Ascending aorta (tissue), 2 donors: ENCODE measurements around the gene FAM114A2. TPM values are rescaled to one million over a fixed set of nuclear protein-coding genes. Genes with fewer than 3 reads are reported as not detected.

Source experiments
- DNase-seq, 2 donors: peaks; one replicate each; pipeline ENCODE4 v3.0.0-alpha.2; 2019; ENCODE audit warnings: low spot score in 2 of 2
- H3K27ac ChIP-seq, 2 donors: fragments of 200-600 bp; sonication (generic); one replicate each; pipeline ENCODE4 v1.5.1; 2016 to 2017; ENCODE audit warnings: mild to moderate bottlenecking in 1 of 2
- H3K27me3 ChIP-seq: fragments of 200-600 bp; sonication (generic); one replicate; pipeline ENCODE4 v1.5.1; 2017
- H3K36me3 ChIP-seq, 2 donors: fragments of 200-600 bp; sonication (generic); one replicate each; pipeline ENCODE4 v1.5.1; 2016
- H3K4me1 ChIP-seq, 2 donors: fragments of 200-600 bp; sonication (generic); one replicate each; pipeline ENCODE4 v1.5.1; 2016 to 2017; ENCODE audit warnings: mild to moderate bottlenecking in 1 of 2
- H3K4me3 ChIP-seq, 2 donors: fragments of 200-600 bp; sonication (generic); one replicate each; pipeline ENCODE4 v1.5.1; 2016 to 2017; ENCODE audit warnings: mild to moderate bottlenecking in 1 of 2
- H3K9me3 ChIP-seq, 2 donors: fragments of 200-600 bp; sonication (generic); one replicate each; pipeline ENCODE4 v1.5.1; 2016
- CTCF ChIP-seq, 3 experiments: fragments of 200-600 bp in 2 of 3; fragments of 450-650 bp in 1 of 3; sonication (generic) in 2 of 3; IDR thresholded peaks; one replicate each; pipeline ENCODE4 v1.5.1; 2016 to 2019; ENCODE audit warnings: antibody characterized with exemption in 3 of 3, mild to moderate bottlenecking in 1 of 3, moderate library complexity in 1 of 3
- intact Hi-C: fragments of 100-400 bp; cut with DNase I; formaldehyde crosslinking; loops from one replicate; pipeline ENCODE4 v1.15.1; 2023
- total RNA-seq: library from RNA; depleted of rRNA; stranded (reverse); fragments of >200 nt; gene quantifications from one replicate; pipeline ENCODE4 v1.1.0, GENCODE V29; 2016

FAM114A2 gene
- total RNA-seq, 1 donor from 2014 or later: 7.2 TPM

- no peak overlapping the region for H3K4me3 ChIP-seq
- intact Hi-C loops: no loop called here
- no peaks in the 10 kb centered on the region for H3K9me3 ChIP-seq
- TF ChIP-seq CTCF (IDR thresholded peaks at IDR 0.05): no peak
- no peaks in the 10 kb centered on the region for H3K4me1 ChIP-seq
- H3K27me3 ChIP-seq: no peaks in the 10 kb centered on the region
- H3K27ac ChIP-seq: no peak overlapping the region
- no peak for DNase-seq
- H3K36me3 ChIP-seq: peaks cover 4 to 64% of the 10 kb centered on the region in 2 donors
Measured at GRCh38 chr5:153998768-153999167, 39.9 kb downstream of the FAM114A2 start.

- intact Hi-C loops: no loop called here
- Histone ChIP-seq H3K4me1 (no peaks in the 10 kb centered on the region), H3K36me3 (peaks cover 4 to 71% of the 10 kb centered on the region in 2 donors), H3K27me3 (no peaks in the 10 kb centered on the region), H3K4me3 (no peak overlapping the region), H3K9me3 (no peaks in the 10 kb centered on the region), H3K27ac (no peak overlapping the region)
- DNase-seq: no peak
- TF ChIP-seq CTCF (IDR thresholded peaks at IDR 0.05): no peak
Measured at GRCh38 chr5:153998010-153998409, 40.7 kb downstream of the FAM114A2 start.

- DNase-seq: no peak
- H3K27me3 ChIP-seq: no peaks in the 10 kb centered on the region
- no peak overlapping the region for H3K4me3 ChIP-seq
- peaks cover 8 to 36% of the 10 kb centered on the region in 2 donors for H3K36me3 ChIP-seq
- no peak overlapping the region for H3K27ac ChIP-seq
- intact Hi-C loops: no loop called here
- no peaks in the 10 kb centered on the region for H3K4me1 ChIP-seq
- TF ChIP-seq CTCF (IDR thresholded peaks at IDR 0.05): no peak
- H3K9me3 ChIP-seq: no peaks in the 10 kb centered on the region
Measured at GRCh38 chr5:153991168-153991567, 47.5 kb downstream of the FAM114A2 start.

- no peak overlapping the region for H3K4me3 ChIP-seq
- no peaks in the 10 kb centered on the region for H3K4me1 ChIP-seq
- no peak for DNase-seq
- no peak overlapping the region for H3K27ac ChIP-seq
- H3K27me3 ChIP-seq: no peaks in the 10 kb centered on the region
- intact Hi-C loops: no loop called here
- no peak for TF ChIP-seq CTCF (IDR thresholded peaks at IDR 0.05)
- peaks cover 8 to 23% of the 10 kb centered on the region in 2 donors for H3K36me3 ChIP-seq
- H3K9me3 ChIP-seq: no peaks in the 10 kb centered on the region
Measured at GRCh38 chr5:153988510-153988909, 50.2 kb downstream of the FAM114A2 start.

GRCh38 chr5:153987301-153987700 is 51.4 kb downstream of the FAM114A2 start:
- no peak for DNase-seq
- H3K4me1 ChIP-seq: no peaks in the 10 kb centered on the region
- H3K36me3 ChIP-seq: peaks cover 4 to 10% of the 10 kb centered on the region in 2 donors
- H3K27me3 ChIP-seq: no peaks in the 10 kb centered on the region
- TF ChIP-seq CTCF (IDR thresholded peaks at IDR 0.05): no peak
- H3K27ac ChIP-seq: no peak overlapping the region
- H3K4me3 ChIP-seq: no peak overlapping the region
- H3K9me3 ChIP-seq: no peaks in the 10 kb centered on the region
- intact Hi-C loops: no loop called here

- no peaks in the 10 kb centered on the region for H3K27me3 ChIP-seq
- H3K4me3 ChIP-seq: no peak overlapping the region
- H3K9me3 ChIP-seq: no peaks in the 10 kb centered on the region
- no peak overlapping the region for H3K27ac ChIP-seq
- DNase-seq: no peak
- intact Hi-C loops: no loop called here
- no peaks in the 10 kb centered on the region for H3K36me3 ChIP-seq
- no peak for TF ChIP-seq CTCF (IDR thresholded peaks at IDR 0.05)
- H3K4me1 ChIP-seq: no peaks in the 10 kb centered on the region
Measured at GRCh38 chr5:153985498-153985897, 53.2 kb downstream of the FAM114A2 start.
